Liver (tissue), 9 donors: ENCODE results near the gene DUSP2. TPM values are rescaled to one million over a fixed set of nuclear protein-coding genes. Genes with fewer than 3 reads are reported as not detected.
A peak's percentile ranks its signal among the peaks of the same experiment; 100 is the strongest.

Experiments used
- DNase-seq: peaks from one replicate; pipeline ENCODE4 v3.0.0-alpha.2; 2017; ENCODE audit warnings: low spot score
- H3K27ac ChIP-seq, 2 donors: one replicate each; pipeline ENCODE4 v1.7.0; 2013; ENCODE audit warnings: inconsistent platforms in 2 of 2, low read length in 2 of 2, control low read depth in 1 of 2, low read depth in 1 of 2, mild to moderate bottlenecking in 1 of 2
- H3K27me3 ChIP-seq, 4 donors: one replicate each; pipeline versions ENCODE4 v1.6.1 to v1.7.0; 2013; ENCODE audit warnings: low read length in 3 of 4, inconsistent platforms in 1 of 4, mild to moderate bottlenecking in 1 of 4, moderate library complexity in 1 of 4; ENCODE audit not compliant: control insufficient read depth in 4 of 4, insufficient read depth in 4 of 4
- H3K36me3 ChIP-seq, 4 donors: one replicate each; pipeline versions ENCODE4 v1.6.1 to v1.7.0; 2013; ENCODE audit warnings: low read length in 3 of 4, mild to moderate bottlenecking in 3 of 4, low read depth in 1 of 4, moderate library complexity in 1 of 4; ENCODE audit not compliant: control insufficient read depth in 4 of 4, insufficient read depth in 3 of 4
- H3K4me1 ChIP-seq, 4 donors: one replicate each; pipeline versions ENCODE4 v1.6.1 to v1.7.0; 2013; ENCODE audit warnings: low read length in 3 of 4, mild to moderate bottlenecking in 3 of 4, moderate library complexity in 1 of 4; ENCODE audit not compliant: control insufficient read depth in 4 of 4, insufficient read depth in 4 of 4
- H3K4me3 ChIP-seq, 3 donors: one replicate each; pipeline versions ENCODE4 v1.6.1 to v1.7.0; 2013; ENCODE audit warnings: low read length in 3 of 3, control low read depth in 1 of 3, low read depth in 1 of 3, mild to moderate bottlenecking in 1 of 3
- H3K9ac ChIP-seq, 2 donors: one replicate each; pipeline ENCODE4 v1.7.0; 2013; ENCODE audit warnings: low read length in 2 of 2, mild to moderate bottlenecking in 2 of 2, moderate library complexity in 2 of 2, control low read depth in 1 of 2, low read depth in 1 of 2
- H3K9me3 ChIP-seq, 4 donors: one replicate each; pipeline versions ENCODE4 v1.6.1 to v1.7.0; 2013; ENCODE audit warnings: low read length in 3 of 4; ENCODE audit not compliant: control insufficient read depth in 4 of 4
- ATF3 ChIP-seq: IDR thresholded peaks from 2 replicates; pipeline ENCODE4 v1.6.1; 2016; ENCODE audit warnings: antibody characterized with exemption
- CTCF ChIP-seq: fragments of 150-350 bp; IDR thresholded peaks from 2 replicates; pipeline ENCODE4 v1.5.1; 2017; ENCODE audit warnings: improper control_type of control experiment, low read depth, low read length; ENCODE audit not compliant: missing input control
- EGR1 ChIP-seq, 2 donors: IDR thresholded peaks; 2 replicates each; pipeline ENCODE4 v1.6.1; 2016 to 2018; ENCODE audit warnings: antibody characterized with exemption in 2 of 2, low read depth in 2 of 2
- FOXA1 ChIP-seq: IDR thresholded peaks from 2 replicates; pipeline ENCODE4 v1.6.1; 2016; ENCODE audit warnings: antibody characterized with exemption
- FOXA2 ChIP-seq: IDR thresholded peaks from 2 replicates; pipeline ENCODE4 v1.6.1; 2016; ENCODE audit warnings: antibody characterized with exemption
- HNF4A ChIP-seq, 2 donors: conservative IDR thresholded peaks; 2 replicates each; pipeline ENCODE4 v1.6.1; 2016; ENCODE audit warnings: antibody characterized with exemption in 2 of 2, mild to moderate bottlenecking in 2 of 2
- HNF4G ChIP-seq: IDR thresholded peaks from 2 replicates; pipeline ENCODE4 v1.6.1; 2016; ENCODE audit warnings: antibody characterized with exemption
- JUND ChIP-seq, 2 donors: IDR thresholded peaks; 2 replicates each; pipeline ENCODE4 v1.6.1; 2016; ENCODE audit warnings: antibody characterized with exemption in 2 of 2
- MAX ChIP-seq: IDR thresholded peaks from 2 replicates; pipeline ENCODE4 v1.6.1; 2016; ENCODE audit warnings: antibody characterized with exemption
- NR2F2 ChIP-seq: IDR thresholded peaks from 2 replicates; pipeline ENCODE4 v1.6.1; 2016; ENCODE audit warnings: antibody characterized with exemption
- RAD21 ChIP-seq, 2 donors: IDR thresholded peaks; 2 replicates each; pipeline ENCODE4 v1.6.1; 2016; ENCODE audit warnings: antibody characterized with exemption in 2 of 2, mild to moderate bottlenecking in 2 of 2
- RXRA ChIP-seq, 2 donors: IDR thresholded peaks; 2 replicates each; pipeline ENCODE4 v1.6.1; 2017 to 2018; ENCODE audit warnings: antibody characterized with exemption in 2 of 2, mild to moderate bottlenecking in 1 of 2
- TAF1 ChIP-seq: conservative IDR thresholded peaks from 2 replicates; pipeline ENCODE4 v1.6.1; 2016; ENCODE audit warnings: antibody characterized with exemption, mild to moderate bottlenecking
- YY1 ChIP-seq: IDR thresholded peaks from 2 replicates; pipeline ENCODE4 v1.6.1; 2016; ENCODE audit warnings: antibody characterized with exemption, mild to moderate bottlenecking
- ZBTB33 ChIP-seq: IDR thresholded peaks from 2 replicates; pipeline ENCODE4 v1.6.1; 2016; ENCODE audit warnings: antibody characterized with exemption
- WGBS: extraction: QIAGEN DNeasy Blood & Tissue Kit; methylation state at CpG from one replicate; pipeline ENCODE4 v1.1.7; 2013; 5-methylcytosine and 5-hydroxymethylcytosine counted together
- polyA plus RNA-seq, 2 donors: library from polyadenylated mRNA; stranded (reverse) in 1 of 2; unstranded in 1 of 2; fragments of 200-250 nt in 1 of 2; fragments of >200 nt in 1 of 2; fragmentation: Nextera tagmentation in 1 of 2; extraction: Ambion mirVana in 1 of 2; gene quantifications; one replicate each; pipeline versions ENCODE4 v1.2.1 to v1.2.3, GENCODE V29; 2013 to 2015
- total RNA-seq, 2 donors: library from RNA; depleted of rRNA; stranded (reverse); fragments of >200 nt; gene quantifications; one replicate each; pipeline ENCODE4 v1.2.3, GENCODE V29; 2014
- donor health status: healthy.
- donor health status: healthy.
- donor health status: healthy.
- donor health status: healthy.
- donor health status: healthy.

Gene DUSP2
- total and polyA plus RNA-seq, 4 donors, result 0.99 to 2.8 (median 1.6) TPM

- H3K9me3 ChIP-seq, result no peaks in the 10 kb centered on the region
- no peak for DNase-seq
- TF ChIP-seq RXRA (IDR thresholded peaks at IDR 0.05) (no peak), ZBTB33 (no peak), HNF4A (conservative IDR thresholded peaks at IDR 0.05) (no peak), RAD21 (IDR thresholded peaks at IDR 0.05) (no peak), TAF1 (no peak), CTCF (no peak), NR2F2 (no peak)
- peaks cover 0 to 2% (median under 1%) of the 10 kb centered on the region in 4 donors for H3K27me3 ChIP-seq
- no peaks in the 10 kb centered on the region for H3K36me3 ChIP-seq
- no peak overlapping the region for H3K9ac ChIP-seq
- peaks cover 0 to 6% (median 3%) of the 10 kb centered on the region in 4 donors for H3K4me1 ChIP-seq
- peak overlapping the region in 1 of 3 donors; percentile 9 for H3K4me3 ChIP-seq
- peak overlapping the region in 1 of 2 donors; percentile 18 for H3K27ac ChIP-seq
- WGBS, result 83% methylated on average over 9 of the region's 9 CpGs
These were observed 32.5 kb downstream of the DUSP2 start for GRCh38 chr2:96112501-96113366.

- Histone ChIP-seq H3K27ac (no peak overlapping the region), H3K36me3 (no peaks in the 10 kb centered on the region), H3K9ac (no peak overlapping the region), H3K4me3 (no peak overlapping the region), H3K27me3 (peaks cover 0 to 2% (median 0%) of the 10 kb centered on the region in 4 donors), H3K4me1 (peaks cover 0 to 6% (median 2%) of the 10 kb centered on the region in 4 donors), H3K9me3 (no peaks in the 10 kb centered on the region)
- no peak for DNase-seq
- TF ChIP-seq FOXA1 (no peak), JUND (IDR thresholded peaks at IDR 0.05) (no peak), EGR1 (IDR thresholded peaks at IDR 0.05; ENCODE audit: low read depth in 2 of 2) (no peak), HNF4A (conservative IDR thresholded peaks at IDR 0.05) (no peak), HNF4G (no peak), NR2F2 (no peak), YY1 (no peak), ATF3 (no peak), MAX (no peak), FOXA2 (no peak), CTCF (no peak), ZBTB33 (no peak), TAF1 (no peak)
- 90% methylated on average over 7 of the region's 7 CpGs for WGBS
These were observed 33.3 kb downstream of the DUSP2 start for GRCh38 chr2:96111823-96112500.
